Adrenal gland (tissue), 5 donors: ENCODE data around the gene MAGI1.

Experiments
- POLR2A ChIP-seq, 2 donors: fragments of 450-650 bp; IDR thresholded peaks; one replicate each; pipeline ENCODE4 v1.6.1; 2017; ENCODE audit warnings: antibody characterized with exemption in 2 of 2, mild to moderate bottlenecking in 2 of 2, moderate library complexity in 1 of 2
- TF ChIP-seq, protein P1 (sequence below), 6 experiments: fragments of 450-650 bp in 4 of 6; fragments of 200-600 bp in 2 of 6; sonication (generic) in 1 of 6; IDR thresholded peaks; 1 replicate in 5 of 6; 2 replicates in 1 of 6; pipeline versions ENCODE4 v1.5.1 to v1.8.0; 2016 to 2021; ENCODE audit warnings: antibody characterized with exemption in 6 of 6, mild to moderate bottlenecking in 2 of 6, moderate library complexity in 1 of 6
- donor health status: DM: no; HTN: no; CAD: no.

GRCh38 chr3:65685621-65686235 is 353.0 kb downstream of the MAGI1 start:
- TF ChIP-seq, protein P1, sequence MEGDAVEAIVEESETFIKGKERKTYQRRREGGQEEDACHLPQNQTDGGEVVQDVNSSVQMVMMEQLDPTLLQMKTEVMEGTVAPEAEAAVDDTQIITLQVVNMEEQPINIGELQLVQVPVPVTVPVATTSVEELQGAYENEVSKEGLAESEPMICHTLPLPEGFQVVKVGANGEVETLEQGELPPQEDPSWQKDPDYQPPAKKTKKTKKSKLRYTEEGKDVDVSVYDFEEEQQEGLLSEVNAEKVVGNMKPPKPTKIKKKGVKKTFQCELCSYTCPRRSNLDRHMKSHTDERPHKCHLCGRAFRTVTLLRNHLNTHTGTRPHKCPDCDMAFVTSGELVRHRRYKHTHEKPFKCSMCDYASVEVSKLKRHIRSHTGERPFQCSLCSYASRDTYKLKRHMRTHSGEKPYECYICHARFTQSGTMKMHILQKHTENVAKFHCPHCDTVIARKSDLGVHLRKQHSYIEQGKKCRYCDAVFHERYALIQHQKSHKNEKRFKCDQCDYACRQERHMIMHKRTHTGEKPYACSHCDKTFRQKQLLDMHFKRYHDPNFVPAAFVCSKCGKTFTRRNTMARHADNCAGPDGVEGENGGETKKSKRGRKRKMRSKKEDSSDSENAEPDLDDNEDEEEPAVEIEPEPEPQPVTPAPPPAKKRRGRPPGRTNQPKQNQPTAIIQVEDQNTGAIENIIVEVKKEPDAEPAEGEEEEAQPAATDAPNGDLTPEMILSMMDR (IDR thresholded peaks at IDR 0.05), result no peak
- no peak for TF ChIP-seq POLR2A (IDR thresholded peaks at IDR 0.05)
